A549 (cell line): ENCODE measurements around the gene CYP2E1. TPM values are rescaled to one million over a fixed set of nuclear protein-coding genes. Genes with fewer than 3 reads are reported as not detected.

Experiments used
- ATAC-seq, 2 experiments: fragments of 200-7000 bp in 1 of 2; fragments of >200 bp in 1 of 2; cut with Nextera tagmentation in 1 of 2; cut with Tn5 transposase in 1 of 2; 3 replicates each; pipeline versions ENCODE4 v1.8.0 to v1.9.1; 2018 to 2020; ENCODE audit warnings: mild to moderate bottlenecking in 1 of 2, moderate library complexity in 1 of 2
- CTCF ChIA-PET: fragments of 300-600 bp; sonication (Branson Sonifier 250); formaldehyde crosslinking; extraction: SDS; loops from one replicate; lab custom pipeline; 2021; ENCODE audit warnings: antibody characterized with exemption, inconsistent platforms; lab: Yijun Ruan, JAX
- POLR2A ChIA-PET: fragments of 350-600 bp; formaldehyde crosslinking; extraction: SDS; loops from one replicate; lab custom pipeline; 2021; ENCODE audit warnings: antibody characterized with exemption, inconsistent platforms; lab: Yijun Ruan, JAX
- DNase-seq, 2 experiments: peaks; one replicate each; pipeline versions ENCODE4 v3.0.0 to v3.0.0-alpha.2; 2011 to 2016; ENCODE audit warnings: low read depth in 1 of 2, low spot score in 1 of 2
- FAIRE-seq: peaks from 2 replicates; lab custom pipeline; 2011; peaks lifted over from hg19 to GRCh38; lab: Jason Lieb, UNC
- H3K27ac ChIP-seq, 2 experiments: fragments of >200 bp; sonication (Bioruptor Twin); formaldehyde crosslinking; 3 replicates each; pipeline ENCODE4 v1.5.1; 2016 to 2017
- H3K4me1 ChIP-seq: fragments of >200 bp; sonication (Bioruptor Twin); formaldehyde crosslinking; 3 replicates; pipeline ENCODE4 v1.6.1; 2016
- H3K4me2 ChIP-seq: fragments of >200 bp; sonication (Bioruptor Twin); formaldehyde crosslinking; 3 replicates; pipeline ENCODE4 v1.6.1; 2016
- H3K4me3 ChIP-seq: fragments of >200 bp; sonication (Bioruptor Twin); formaldehyde crosslinking; 3 replicates; pipeline ENCODE4 v1.5.1; 2016
- H3K9me3 ChIP-seq: fragments of >200 bp; sonication (Bioruptor Twin); formaldehyde crosslinking; 3 replicates; pipeline ENCODE4 v1.6.1; 2016
- BHLHE40 ChIP-seq: IDR thresholded peaks from 2 replicates; pipeline ENCODE4 v1.6.1; 2012; ENCODE audit warnings: low read depth, low read length, inconsistent platforms
- CEBPB ChIP-seq, 2 experiments: fragments of >200 bp in 1 of 2; sonication (Bioruptor Twin) in 1 of 2; formaldehyde crosslinking in 1 of 2; IDR thresholded peaks; 2 replicates each; pipeline ENCODE4 v1.6.1; 2012 to 2016
- EHF ChIP-seq: fragments of 250-450 bp; sonication (Bioruptor Pico); IDR thresholded peaks from 2 replicates; pipeline ENCODE4 v1.5.0; 2020; ENCODE audit warnings: mild to moderate bottlenecking
- EHMT2 ChIP-seq: fragments of 200-600 bp; sonication (generic); IDR thresholded peaks from 2 replicates; pipeline ENCODE4 v1.6.1; 2016; ENCODE audit warnings: antibody characterized with exemption, low read depth, mild to moderate bottlenecking, moderate library complexity
- FOXS1 ChIP-seq: fragments of 250-450 bp; sonication (Bioruptor Pico); IDR thresholded peaks from 2 replicates; pipeline ENCODE4 v1.5.0; 2020; ENCODE audit warnings: mild to moderate bottlenecking, moderate library complexity
- GATA3 ChIP-seq: IDR thresholded peaks from 2 replicates; pipeline ENCODE4 v1.6.1; 2012; ENCODE audit warnings: borderline replicate concordance
- HOXA7 ChIP-seq: fragments of 250-450 bp; sonication (Bioruptor Pico); IDR thresholded peaks from 2 replicates; pipeline ENCODE4 v1.5.0; 2020; ENCODE audit warnings: mild to moderate bottlenecking, moderate library complexity
- HOXB13 ChIP-seq: fragments of 250-450 bp; sonication (Bioruptor Pico); IDR thresholded peaks from 2 replicates; pipeline ENCODE4 v1.5.0; 2020; ENCODE audit warnings: low read depth, mild to moderate bottlenecking, moderate library complexity
- JUN ChIP-seq, 2 experiments: fragments of >200 bp; sonication (Bioruptor Twin); formaldehyde crosslinking; IDR thresholded peaks; 2 replicates in 1 of 2; 3 replicates in 1 of 2; pipeline ENCODE4 v1.6.1; 2016 to 2017
- JUNB ChIP-seq: fragments of >200 bp; sonication (Bioruptor Twin); formaldehyde crosslinking; IDR thresholded peaks from 2 replicates; pipeline ENCODE4 v1.6.1; 2016
- KDM5A ChIP-seq: fragments of 200-600 bp; sonication (generic); IDR thresholded peaks from 2 replicates; pipeline ENCODE4 v1.6.1; 2016; ENCODE audit warnings: antibody characterized with exemption, mild to moderate bottlenecking
- MYC ChIP-seq: IDR thresholded peaks from 2 replicates; pipeline ENCODE4 v1.6.1; 2012; ENCODE audit warnings: mild to moderate bottlenecking, inconsistent platforms, low read length, improper control_type of control experiment, borderline replicate concordance
- NR3C1 ChIP-seq: fragments of >200 bp; sonication (Bioruptor Twin); formaldehyde crosslinking; IDR thresholded peaks from 3 replicates; pipeline ENCODE4 v1.6.1; 2017
- RARB ChIP-seq: fragments of 250-450 bp; sonication (Bioruptor Pico); IDR thresholded peaks from 2 replicates; pipeline ENCODE4 v1.8.0; 2021; ENCODE audit warnings: mild to moderate bottlenecking, moderate library complexity
- RCOR1 ChIP-seq: fragments of 150-350 bp; IDR thresholded peaks from 2 replicates; pipeline ENCODE4 v1.6.1; 2014; ENCODE audit warnings: antibody characterized with exemption, low read length, low read depth
- RFX5 ChIP-seq: fragments of 450-650 bp; IDR thresholded peaks from 2 replicates; pipeline ENCODE4 v1.7.1; 2014; ENCODE audit warnings: antibody characterized with exemption, mild to moderate bottlenecking, moderate library complexity
- RNF2 ChIP-seq: fragments of 200-600 bp; sonication (generic); IDR thresholded peaks from 2 replicates; pipeline ENCODE4 v1.6.1; 2016; ENCODE audit warnings: low read depth, mild to moderate bottlenecking, antibody characterized with exemption, moderate library complexity, borderline replicate concordance
- SREBF2 ChIP-seq: fragments of 450-650 bp; IDR thresholded peaks from 2 replicates; pipeline ENCODE4 v1.6.1; 2014; ENCODE audit warnings: mild to moderate bottlenecking, moderate library complexity
- ZC3H11A ChIP-seq: fragments of 450-650 bp; IDR thresholded peaks from 2 replicates; pipeline ENCODE4 v1.6.1; 2014; ENCODE audit warnings: antibody characterized with exemption, mild to moderate bottlenecking
- ZFP36 ChIP-seq: fragments of 450-650 bp; IDR thresholded peaks from 2 replicates; pipeline ENCODE4 v1.6.1; 2014; ENCODE audit warnings: borderline replicate concordance; ENCODE audit not compliant: partially characterized antibody
- ZNF302 ChIP-seq: fragments of 250-450 bp; sonication (Bioruptor Pico); IDR thresholded peaks from 2 replicates; pipeline ENCODE4 v1.9.0; 2021; ENCODE audit warnings: inconsistent platforms, mild to moderate bottlenecking, moderate library complexity
- ZSCAN20 ChIP-seq: fragments of 250-450 bp; sonication (Bioruptor Pico); IDR thresholded peaks from 2 replicates; pipeline ENCODE4 v1.8.0; 2022; ENCODE audit warnings: mild to moderate bottlenecking, moderate library complexity
- WGBS: methylation state at CpG from one replicate; pipeline ENCODE4 v1.1.6; 2017; ENCODE audit errors: missing lambda C conversion rate; 5-methylcytosine and 5-hydroxymethylcytosine counted together
- polyA plus RNA-seq, 4 experiments: library from polyadenylated mRNA; depleted of rRNA in 3 of 4; stranded (reverse); fragments of >200 nt; fragmentation: RNase III in 1 of 4; extraction: RNeasy Plus Mini Kit Qiagen cat#74134 plus additional on column Dnase treatment in 1 of 4; gene quantifications; 2 replicates in 3 of 4; 3 replicates in 1 of 4; pipeline ENCODE4 v1.2.3, GENCODE V29; 2011 to 2017
- TF ChIP-seq, protein P1 (sequence below): fragments of >200 bp; sonication (Bioruptor Twin); formaldehyde crosslinking; IDR thresholded peaks from 2 replicates; pipeline ENCODE4 v1.6.1; 2016
- TF ChIP-seq, protein P2 (sequence below): IDR thresholded peaks from 2 replicates; pipeline ENCODE4 v1.6.1; 2012
- TF ChIP-seq, protein P3 (sequence below): fragments of 250-450 bp; sonication (Bioruptor Pico); IDR thresholded peaks from 2 replicates; pipeline ENCODE4 v1.5.0; 2020; ENCODE audit warnings: low read depth, mild to moderate bottlenecking, moderate library complexity
- TF ChIP-seq, protein P4 (sequence below): fragments of 450-650 bp; IDR thresholded peaks from 2 replicates; pipeline ENCODE4 v1.6.1; 2014; ENCODE audit warnings: antibody characterized with exemption
- TF ChIP-seq, protein P5 (sequence below): IDR thresholded peaks from 2 replicates; pipeline ENCODE4 v1.6.1; 2012
- TF ChIP-seq, protein P6 (sequence below): fragments of 200-600 bp; sonication (generic); IDR thresholded peaks from 2 replicates; pipeline ENCODE4 v1.6.1; 2016; ENCODE audit warnings: antibody characterized with exemption, mild to moderate bottlenecking, moderate library complexity
- TF ChIP-seq, protein P7 (sequence below): fragments of >200 bp; sonication (Bioruptor Twin); formaldehyde crosslinking; IDR thresholded peaks from 3 replicates; pipeline ENCODE4 v1.6.1; 2016

Gene CYP2E1
- polyA plus RNA-seq, 2 of the 4 experiments (the other 2 are of a cell fraction): 0.14 to 0.75 TPM

DNA sequence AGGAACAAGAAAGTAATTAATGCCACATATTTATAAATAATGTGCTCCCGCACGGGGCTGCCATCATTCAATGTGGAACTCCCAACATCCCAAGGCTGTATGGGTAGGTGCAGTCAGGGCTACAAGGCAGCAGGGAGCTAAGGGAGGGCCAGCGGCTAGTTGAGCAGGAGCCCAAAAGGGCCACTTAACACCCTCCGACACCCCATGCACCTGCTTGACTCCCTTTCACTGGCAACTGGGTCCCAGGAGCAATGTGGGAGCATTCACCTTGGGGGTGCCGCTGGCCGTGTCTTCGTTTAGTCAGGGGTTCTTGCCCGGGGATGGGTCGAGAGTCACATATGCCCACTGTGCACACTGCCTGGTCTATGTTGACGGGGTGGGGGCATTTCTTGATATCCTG lies 45.5 kb upstream of the CYP2E1 start:
- CTCF ChIA-PET: no interaction called here
- FAIRE-seq: no peak
- POLR2A ChIA-PET: no interaction called here
- Histone ChIP-seq H3K9me3 (peaks cover 24% of the 10 kb centered on the region), H3K27ac (no peak overlapping the region), H3K4me2 (no peak overlapping the region), H3K4me3 (no peak overlapping the region), H3K4me1 (no peaks in the 10 kb centered on the region)
- TF ChIP-seq SREBF2 (no peak), MYC (no peak), ZC3H11A (no peak), ZFP36 (no peak), BHLHE40 (no peak), RFX5 (no peak), JUN (IDR thresholded peaks at IDR 0.05) (no peak), HOXB13 (CRISPR knock-in tag) (no peak), FOXS1 (no peak), RCOR1 (no peak)
- TF ChIP-seq, protein P1, sequence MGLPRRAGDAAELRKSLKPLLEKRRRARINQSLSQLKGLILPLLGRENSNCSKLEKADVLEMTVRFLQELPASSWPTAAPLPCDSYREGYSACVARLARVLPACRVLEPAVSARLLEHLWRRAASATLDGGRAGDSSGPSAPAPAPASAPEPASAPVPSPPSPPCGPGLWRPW: no peak
- TF ChIP-seq, protein P2, sequence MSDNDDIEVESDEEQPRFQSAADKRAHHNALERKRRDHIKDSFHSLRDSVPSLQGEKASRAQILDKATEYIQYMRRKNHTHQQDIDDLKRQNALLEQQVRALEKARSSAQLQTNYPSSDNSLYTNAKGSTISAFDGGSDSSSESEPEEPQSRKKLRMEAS: no peak
- TF ChIP-seq, protein P3, sequence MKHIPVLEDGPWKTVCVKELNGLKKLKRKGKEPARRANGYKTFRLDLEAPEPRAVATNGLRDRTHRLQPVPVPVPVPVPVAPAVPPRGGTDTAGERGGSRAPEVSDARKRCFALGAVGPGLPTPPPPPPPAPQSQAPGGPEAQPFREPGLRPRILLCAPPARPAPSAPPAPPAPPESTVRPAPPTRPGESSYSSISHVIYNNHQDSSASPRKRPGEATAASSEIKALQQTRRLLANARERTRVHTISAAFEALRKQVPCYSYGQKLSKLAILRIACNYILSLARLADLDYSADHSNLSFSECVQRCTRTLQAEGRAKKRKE (CRISPR knock-in tag): no peak
- TF ChIP-seq, protein P4, sequence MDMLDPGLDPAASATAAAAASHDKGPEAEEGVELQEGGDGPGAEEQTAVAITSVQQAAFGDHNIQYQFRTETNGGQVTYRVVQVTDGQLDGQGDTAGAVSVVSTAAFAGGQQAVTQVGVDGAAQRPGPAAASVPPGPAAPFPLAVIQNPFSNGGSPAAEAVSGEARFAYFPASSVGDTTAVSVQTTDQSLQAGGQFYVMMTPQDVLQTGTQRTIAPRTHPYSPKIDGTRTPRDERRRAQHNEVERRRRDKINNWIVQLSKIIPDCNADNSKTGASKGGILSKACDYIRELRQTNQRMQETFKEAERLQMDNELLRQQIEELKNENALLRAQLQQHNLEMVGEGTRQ: no peak
- TF ChIP-seq, protein P5, sequence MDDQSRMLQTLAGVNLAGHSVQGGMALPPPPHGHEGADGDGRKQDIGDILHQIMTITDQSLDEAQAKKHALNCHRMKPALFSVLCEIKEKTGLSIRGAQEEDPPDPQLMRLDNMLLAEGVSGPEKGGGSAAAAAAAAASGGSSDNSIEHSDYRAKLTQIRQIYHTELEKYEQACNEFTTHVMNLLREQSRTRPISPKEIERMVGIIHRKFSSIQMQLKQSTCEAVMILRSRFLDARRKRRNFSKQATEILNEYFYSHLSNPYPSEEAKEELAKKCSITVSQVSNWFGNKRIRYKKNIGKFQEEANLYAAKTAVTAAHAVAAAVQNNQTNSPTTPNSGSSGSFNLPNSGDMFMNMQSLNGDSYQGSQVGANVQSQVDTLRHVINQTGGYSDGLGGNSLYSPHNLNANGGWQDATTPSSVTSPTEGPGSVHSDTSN: no peak
- DNase-seq: no peak
- ATAC-seq: 0 out of 6 replicates have a peak, but pooled peaks of 1 of the 2 experiments have one; percentile 39
- WGBS: 57% methylated on average over 8 of the region's 10 CpGs

DNA sequence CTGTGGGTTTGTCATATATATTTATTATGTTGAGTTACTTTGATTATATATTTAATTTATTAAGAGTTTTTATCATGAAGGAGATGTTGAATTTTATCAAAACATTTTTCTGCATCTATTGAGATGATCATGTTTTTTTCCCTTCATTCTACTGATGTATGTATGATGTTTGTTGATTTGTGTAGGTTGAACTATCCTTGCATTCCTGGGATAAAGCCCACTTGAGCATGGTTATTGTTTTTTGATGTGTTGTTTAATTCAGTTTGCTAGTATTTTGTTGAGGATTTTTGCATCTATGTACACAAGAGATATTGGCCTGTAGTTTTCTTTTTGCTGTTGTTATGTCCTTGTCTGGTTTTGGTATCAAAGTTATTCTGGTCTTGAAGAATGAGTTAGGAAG lies 42.3 kb upstream of the CYP2E1 start:
- no peak overlapping the region for H3K4me2 ChIP-seq
- FAIRE-seq (no peak), ATAC-seq (no peak), DNase-seq (no peak)
- ChIA-PET CTCF (no interaction called here), POLR2A (no interaction called here)
- TF ChIP-seq ZSCAN20 (CRISPR knock-in tag) (no peak), JUNB (no peak), CEBPB (IDR thresholded peaks at IDR 0.05) (no peak), RNF2 (no peak), KDM5A (no peak), GATA3 (no peak), HOXA7 (CRISPR knock-in tag) (no peak), RCOR1 (no peak), RARB (no peak), EHMT2 (no peak), SREBF2 (no peak), ZNF302 (CRISPR knock-in tag) (no peak), FOXS1 (no peak), EHF (CRISPR knock-in tag) (no peak), NR3C1 (no peak)
- TF ChIP-seq, protein P1: no peak
- TF ChIP-seq, protein P6, sequence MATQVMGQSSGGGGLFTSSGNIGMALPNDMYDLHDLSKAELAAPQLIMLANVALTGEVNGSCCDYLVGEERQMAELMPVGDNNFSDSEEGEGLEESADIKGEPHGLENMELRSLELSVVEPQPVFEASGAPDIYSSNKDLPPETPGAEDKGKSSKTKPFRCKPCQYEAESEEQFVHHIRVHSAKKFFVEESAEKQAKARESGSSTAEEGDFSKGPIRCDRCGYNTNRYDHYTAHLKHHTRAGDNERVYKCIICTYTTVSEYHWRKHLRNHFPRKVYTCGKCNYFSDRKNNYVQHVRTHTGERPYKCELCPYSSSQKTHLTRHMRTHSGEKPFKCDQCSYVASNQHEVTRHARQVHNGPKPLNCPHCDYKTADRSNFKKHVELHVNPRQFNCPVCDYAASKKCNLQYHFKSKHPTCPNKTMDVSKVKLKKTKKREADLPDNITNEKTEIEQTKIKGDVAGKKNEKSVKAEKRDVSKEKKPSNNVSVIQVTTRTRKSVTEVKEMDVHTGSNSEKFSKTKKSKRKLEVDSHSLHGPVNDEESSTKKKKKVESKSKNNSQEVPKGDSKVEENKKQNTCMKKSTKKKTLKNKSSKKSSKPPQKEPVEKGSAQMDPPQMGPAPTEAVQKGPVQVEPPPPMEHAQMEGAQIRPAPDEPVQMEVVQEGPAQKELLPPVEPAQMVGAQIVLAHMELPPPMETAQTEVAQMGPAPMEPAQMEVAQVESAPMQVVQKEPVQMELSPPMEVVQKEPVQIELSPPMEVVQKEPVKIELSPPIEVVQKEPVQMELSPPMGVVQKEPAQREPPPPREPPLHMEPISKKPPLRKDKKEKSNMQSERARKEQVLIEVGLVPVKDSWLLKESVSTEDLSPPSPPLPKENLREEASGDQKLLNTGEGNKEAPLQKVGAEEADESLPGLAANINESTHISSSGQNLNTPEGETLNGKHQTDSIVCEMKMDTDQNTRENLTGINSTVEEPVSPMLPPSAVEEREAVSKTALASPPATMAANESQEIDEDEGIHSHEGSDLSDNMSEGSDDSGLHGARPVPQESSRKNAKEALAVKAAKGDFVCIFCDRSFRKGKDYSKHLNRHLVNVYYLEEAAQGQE: no peak
- TF ChIP-seq, protein P7, sequence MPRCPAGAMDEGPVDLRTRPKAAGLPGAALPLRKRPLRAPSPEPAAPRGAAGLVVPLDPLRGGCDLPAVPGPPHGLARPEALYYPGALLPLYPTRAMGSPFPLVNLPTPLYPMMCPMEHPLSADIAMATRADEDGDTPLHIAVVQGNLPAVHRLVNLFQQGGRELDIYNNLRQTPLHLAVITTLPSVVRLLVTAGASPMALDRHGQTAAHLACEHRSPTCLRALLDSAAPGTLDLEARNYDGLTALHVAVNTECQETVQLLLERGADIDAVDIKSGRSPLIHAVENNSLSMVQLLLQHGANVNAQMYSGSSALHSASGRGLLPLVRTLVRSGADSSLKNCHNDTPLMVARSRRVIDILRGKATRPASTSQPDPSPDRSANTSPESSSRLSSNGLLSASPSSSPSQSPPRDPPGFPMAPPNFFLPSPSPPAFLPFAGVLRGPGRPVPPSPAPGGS: no peak
- TF ChIP-seq, protein P2: no peak
- H3K4me1 ChIP-seq: no peaks in the 10 kb centered on the region
- no peak overlapping the region for H3K4me3 ChIP-seq
- H3K9me3 ChIP-seq: peaks cover 33% of the 10 kb centered on the region
- no peak overlapping the region for H3K27ac ChIP-seq
